ENCODE results near the gene ARHGAP40. TPM values are rescaled to one million over a fixed set of nuclear protein-coding genes. Genes with fewer than 3 reads are reported as not detected.

Gene ARHGAP40
- total and polyA plus RNA-seq, 2 of the 4 experiments (the other 2 are of a cell fraction): not detected

GRCh38 chr20:38581013-38581412, 20.6 kb upstream of the ARHGAP40 start, which contains the start of gene ADIG:
Gene ADIG, plus strand, starts transcription at chr20:38581197. Its CDS starts 54 bp downstream, at chr20:38581251.
- H2AK9ac ChIP-seq (replicated peaks; ENCODE audit: low read depth, low read length, poor library complexity): no peak within 1 kb of the TSS
- ChIA-PET POLR2A (ENCODE audit: unreplicated experiment) (no interaction called here), CTCF (no interaction called here)
- no peak within 1 kb of the TSS for H3K14ac ChIP-seq (replicated peaks; ENCODE audit: low read depth, low read length)
- H3K4me3 ChIP-seq (ENCODE audit: insufficient read depth, low read depth, low read length): no peak within 1 kb of the TSS
- no peak within 1 kb of the TSS for H2BK15ac ChIP-seq (ENCODE audit: low read depth, low read length)
- H3K56ac ChIP-seq (ENCODE audit: extremely low read depth, insufficient read depth, low read length): no peak within 1 kb of the TSS
- 100% methylated on average over 1 of the region's 5 CpGs; no CpG with 5 or more reads in 1 of the 2 experiments for WGBS, 2 experiments (ENCODE audit: extremely low coverage in 2 of 2, insufficient read length in 1 of 2)
- H3K4me2 ChIP-seq (ENCODE audit: low read depth, low read length): no peak within 1 kb of the TSS
- no peak within 1 kb of the TSS for H2BK20ac ChIP-seq (ENCODE audit: low read depth, low read length)
- H3K23ac ChIP-seq (ENCODE audit: low read depth, low read length): no peak within 1 kb of the TSS
- H4K5ac ChIP-seq (ENCODE audit: low read depth, low read length): no peak within 1 kb of the TSS
- intact Hi-C loops (cut with micrococcal nuclease) (no loop called here), in situ Hi-C loops (cut with MboI; ENCODE audit: low sequenced_read_pairs) (no loop called here), dilution Hi-C loops (cut with HindIII; ENCODE audit: low sequenced_read_pairs, unreplicated experiment) (no loop called here)
- H4K91ac ChIP-seq (ENCODE audit: insufficient read depth, low read depth, low read length): no peak within 1 kb of the TSS
- DNase-seq: no peak
- ATAC-seq (ENCODE audit: low read depth): no peak; the same call in 1 of the 2 replicates
- no peaks in the 10 kb centered on the region for H3K4me1 ChIP-seq (ENCODE audit: control insufficient read depth, insufficient read depth, low read length)
- no peak within 1 kb of the TSS for H2AFZ ChIP-seq (replicated peaks; ENCODE audit: low read length, poor library complexity)
- no peak within 1 kb of the TSS for H4K8ac ChIP-seq (ENCODE audit: low read depth in 2 of 2, low read length in 2 of 2)
- H3K9me3 ChIP-seq (ENCODE audit: control insufficient read depth, insufficient read depth, low read length): no peaks in the 10 kb centered on the region
- no peak within 1 kb of the TSS for H2AK5ac ChIP-seq (ENCODE audit: low read depth, low read length)
- no peaks in the 10 kb centered on the region for H3K9me1 ChIP-seq (ENCODE audit: insufficient read depth, low read length)
- H3K4ac ChIP-seq (ENCODE audit: low read depth, low read length): no peak within 1 kb of the TSS
- H3K18ac ChIP-seq (ENCODE audit: low read depth, low read length): no peak within 1 kb of the TSS
- no peak within 1 kb of the TSS for H2BK120ac ChIP-seq (ENCODE audit: low read depth, low read length)
- H3K27ac ChIP-seq (ENCODE audit: insufficient read depth, low read length): no peak within 1 kb of the TSS
- BruUV-seq (replicated peaks): no TSS peak
- no peak within 1 kb of the TSS for H2BK5ac ChIP-seq (ENCODE audit: low read depth, low read length, poor library complexity, severe bottlenecking)
- H3K9ac ChIP-seq (ENCODE audit: low read depth, low read length): no peak within 1 kb of the TSS
- peaks cover 2% of the 10 kb centered on the region for H3K36me3 ChIP-seq (ENCODE audit: control insufficient read depth, insufficient read depth, low read length)
- H3K27me3 ChIP-seq (ENCODE audit: control insufficient read depth, insufficient read depth, low read length): peaks cover 22% of the 10 kb centered on the region
- no peaks in the 10 kb centered on the region; the same call in 1 of the 2 replicates for H4K20me1 ChIP-seq (ENCODE audit: insufficient read depth, low read length)
- TF ChIP-seq MAFK (IDR thresholded peaks at IDR 0.05; ENCODE audit: low read depth, low read length) (no peak), RFX5 (IDR thresholded peaks at IDR 0.05; ENCODE audit: low read depth, low read length) (no peak), FOS (IDR thresholded peaks at IDR 0.05; ENCODE audit: low read depth, low read length) (no peak), BHLHE40 (IDR thresholded peaks at IDR 0.05; ENCODE audit: low read depth, low read length) (no peak), RCOR1 (IDR thresholded peaks at IDR 0.05; ENCODE audit: insufficient replicate concordance, low read length) (no peak), POLR2A (IDR thresholded peaks at IDR 0.05; ENCODE audit: low read depth, low read length) (no peak), CHD1 (IDR thresholded peaks at IDR 0.05; ENCODE audit: low read depth, low read length) (no peak), MXI1 (IDR thresholded peaks at IDR 0.05; ENCODE audit: borderline replicate concordance, low read depth, low read length) (no peak), RAD21 (IDR thresholded peaks at IDR 0.05; ENCODE audit: low read length) (no peak), MAZ (IDR thresholded peaks at IDR 0.05; ENCODE audit: borderline replicate concordance, low read depth, low read length) (no peak), SMC3 (IDR thresholded peaks at IDR 0.05; ENCODE audit: low read depth, low read length) (no peak), CTCF (conservative IDR thresholded peaks at IDR 0.05; ENCODE audit: low read depth, low read length) (no peak), NFE2L2 (IDR thresholded peaks at IDR 0.05; ENCODE audit: low read depth, low read length) (no peak), CEBPB (IDR thresholded peaks at IDR 0.05; ENCODE audit: low read depth, low read length) (no peak)
- TF ChIP-seq, protein P1, sequence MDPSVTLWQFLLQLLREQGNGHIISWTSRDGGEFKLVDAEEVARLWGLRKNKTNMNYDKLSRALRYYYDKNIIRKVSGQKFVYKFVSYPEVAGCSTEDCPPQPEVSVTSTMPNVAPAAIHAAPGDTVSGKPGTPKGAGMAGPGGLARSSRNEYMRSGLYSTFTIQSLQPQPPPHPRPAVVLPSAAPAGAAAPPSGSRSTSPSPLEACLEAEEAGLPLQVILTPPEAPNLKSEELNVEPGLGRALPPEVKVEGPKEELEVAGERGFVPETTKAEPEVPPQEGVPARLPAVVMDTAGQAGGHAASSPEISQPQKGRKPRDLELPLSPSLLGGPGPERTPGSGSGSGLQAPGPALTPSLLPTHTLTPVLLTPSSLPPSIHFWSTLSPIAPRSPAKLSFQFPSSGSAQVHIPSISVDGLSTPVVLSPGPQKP (IDR thresholded peaks at IDR 0.05; ENCODE audit: borderline replicate concordance, low read depth, low read length): no peak
- TF ChIP-seq, protein P2, sequence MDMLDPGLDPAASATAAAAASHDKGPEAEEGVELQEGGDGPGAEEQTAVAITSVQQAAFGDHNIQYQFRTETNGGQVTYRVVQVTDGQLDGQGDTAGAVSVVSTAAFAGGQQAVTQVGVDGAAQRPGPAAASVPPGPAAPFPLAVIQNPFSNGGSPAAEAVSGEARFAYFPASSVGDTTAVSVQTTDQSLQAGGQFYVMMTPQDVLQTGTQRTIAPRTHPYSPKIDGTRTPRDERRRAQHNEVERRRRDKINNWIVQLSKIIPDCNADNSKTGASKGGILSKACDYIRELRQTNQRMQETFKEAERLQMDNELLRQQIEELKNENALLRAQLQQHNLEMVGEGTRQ (IDR thresholded peaks at IDR 0.05; ENCODE audit: low read depth, low read length): no peak
- H3K79me1 ChIP-seq (ENCODE audit: low read depth in 1 of 2, low read length in 2 of 2): no peaks in the 10 kb centered on the region

All from IMR-90 (cell line).